Fibroblast of lung (primary cell): ENCODE data around the gene CFAP92.

Experiments
- CTCF ChIP-seq, 2 donors: IDR thresholded peaks in 1 of 2; conservative IDR thresholded peaks in 1 of 2; 1 replicate in 1 of 2; 2 replicates in 1 of 2; pipeline ENCODE4 v1.5.1; 2011 to 2012; ENCODE audit warnings: low read length in 2 of 2, control low read depth in 1 of 2, inconsistent platforms in 1 of 2, low read depth in 1 of 2, mild to moderate bottlenecking in 1 of 2
- EZH2 ChIP-seq: IDR thresholded peaks from 2 replicates; pipeline ENCODE4 v1.5.1; 2012; ENCODE audit warnings: low read length, control low read depth, mild to moderate bottlenecking; ENCODE audit errors: missing control alignments

GRCh38 chr3:129016720-129017483 lies 23.0 kb upstream of the CFAP92 start:
- TF ChIP-seq CTCF (conservative IDR thresholded peaks at IDR 0.05 in 1 of 2, IDR thresholded peaks at IDR 0.05 in 1 of 2; ENCODE audit: low read depth in 1 of 2, low read length in 2 of 2): no peak
- no peak for TF ChIP-seq EZH2
